AG04450 (cell line): Measurements from ENCODE around the gene GNA12. TPM values are rescaled to one million over a fixed set of nuclear protein-coding genes. Genes with fewer than 3 reads are reported as not detected.
A peak's percentile ranks its signal among the peaks of the same experiment; 100 is the strongest.

Source experiments
- CTCF ChIA-PET: fragments of 300-600, 350-600 bp; formaldehyde crosslinking; extraction: SDS; loops from one replicate; lab custom pipeline; 2022; ENCODE audit warnings: antibody characterized with exemption, inconsistent platforms; lab: Charles Lee
- POLR2A ChIA-PET: fragments of 350-600 bp; formaldehyde crosslinking; extraction: SDS; loops from one replicate; lab custom pipeline; 2021; ENCODE audit warnings: antibody characterized with exemption, inconsistent platforms; lab: Yijun Ruan, JAX
- DNase-seq: peaks from one replicate; pipeline ENCODE4 v3.0.0-alpha.2; 2011; ENCODE audit warnings: low read depth, low spot score
- H3K27ac ChIP-seq: one replicate; pipeline ENCODE4 v1.5.1; 2012; ENCODE audit warnings: low read depth, low read length, control low read depth
- H3K27me3 ChIP-seq: one replicate; pipeline ENCODE4 v1.6.0; 2012; ENCODE audit warnings: low read length; ENCODE audit not compliant: control insufficient read depth, insufficient read depth
- H3K4me3 ChIP-seq: 2 replicates; pipeline ENCODE4 v1.5.1; 2011; ENCODE audit warnings: mild to moderate bottlenecking, low read depth, low read length, control low read depth
- H3K9me3 ChIP-seq: 2 replicates; pipeline ENCODE4 v1.5.1; 2012; ENCODE audit warnings: low read length; ENCODE audit not compliant: control insufficient read depth, insufficient read depth
- polyA plus RNA-seq: library from polyadenylated mRNA; depleted of rRNA; stranded (reverse); fragments of >200 nt; gene quantifications from 2 replicates; pipeline ENCODE4 v1.2.3, GENCODE V29; 2011
- TF ChIP-seq, protein P1 (sequence below): IDR thresholded peaks from 2 replicates; pipeline ENCODE4 v1.5.1; 2011; ENCODE audit warnings: low read depth, low read length, control low read depth, inconsistent platforms

Gene GNA12
- polyA plus RNA-seq, 1 experiment, result 97.4 TPM

- no peaks in the 10 kb centered on the region for H3K27me3 ChIP-seq
- ChIA-PET POLR2A (no interaction called here), CTCF (no interaction called here)
- peaks cover 11% of the 10 kb centered on the region; the same call in 1 of the 2 replicates for H3K9me3 ChIP-seq
- H3K27ac ChIP-seq, result no peak overlapping the region
- no peak overlapping the region for H3K4me3 ChIP-seq
- no peak for DNase-seq
- TF ChIP-seq, protein P1, sequence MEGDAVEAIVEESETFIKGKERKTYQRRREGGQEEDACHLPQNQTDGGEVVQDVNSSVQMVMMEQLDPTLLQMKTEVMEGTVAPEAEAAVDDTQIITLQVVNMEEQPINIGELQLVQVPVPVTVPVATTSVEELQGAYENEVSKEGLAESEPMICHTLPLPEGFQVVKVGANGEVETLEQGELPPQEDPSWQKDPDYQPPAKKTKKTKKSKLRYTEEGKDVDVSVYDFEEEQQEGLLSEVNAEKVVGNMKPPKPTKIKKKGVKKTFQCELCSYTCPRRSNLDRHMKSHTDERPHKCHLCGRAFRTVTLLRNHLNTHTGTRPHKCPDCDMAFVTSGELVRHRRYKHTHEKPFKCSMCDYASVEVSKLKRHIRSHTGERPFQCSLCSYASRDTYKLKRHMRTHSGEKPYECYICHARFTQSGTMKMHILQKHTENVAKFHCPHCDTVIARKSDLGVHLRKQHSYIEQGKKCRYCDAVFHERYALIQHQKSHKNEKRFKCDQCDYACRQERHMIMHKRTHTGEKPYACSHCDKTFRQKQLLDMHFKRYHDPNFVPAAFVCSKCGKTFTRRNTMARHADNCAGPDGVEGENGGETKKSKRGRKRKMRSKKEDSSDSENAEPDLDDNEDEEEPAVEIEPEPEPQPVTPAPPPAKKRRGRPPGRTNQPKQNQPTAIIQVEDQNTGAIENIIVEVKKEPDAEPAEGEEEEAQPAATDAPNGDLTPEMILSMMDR, result no peak
These were observed 25.5 kb downstream of the GNA12 start for GRCh38 chr7:2818653-2819052.

GRCh38 chr7:2818121-2818520 is 26.0 kb downstream of the GNA12 start:
- DNase-seq, result no peak
- POLR2A ChIA-PET, result no interaction called here
- Histone ChIP-seq H3K27me3 (no peaks in the 10 kb centered on the region), H3K9me3 (peaks cover 11% of the 10 kb centered on the region; the same call in 1 of the 2 replicates), H3K4me3 (no peak overlapping the region), H3K27ac (peak overlapping the region; percentile 21)
- TF ChIP-seq, protein P1, result no peak
- CTCF ChIA-PET, result interaction anchor here (0.7 kb wide), 1 partner anchor 99 kb away, joined by 3 read pairs; no protein-coding TSS in a partner anchor

- POLR2A ChIA-PET, result no interaction called here
- CTCF ChIA-PET, result interaction anchor here (1.7 kb wide), 1 partner anchor 48 kb away, joined by 4 read pairs; no protein-coding TSS in a partner anchor
- peaks cover 11% of the 10 kb centered on the region; the same call in 1 of the 2 replicates for H3K9me3 ChIP-seq
- no peaks in the 10 kb centered on the region for H3K27me3 ChIP-seq
- no peak overlapping the region for H3K4me3 ChIP-seq
- DNase-seq, result no peak
- no peak overlapping the region for H3K27ac ChIP-seq
- TF ChIP-seq, protein P1, result no peak
These were observed 26.7 kb downstream of the GNA12 start for GRCh38 chr7:2817456-2817855.

DNA sequence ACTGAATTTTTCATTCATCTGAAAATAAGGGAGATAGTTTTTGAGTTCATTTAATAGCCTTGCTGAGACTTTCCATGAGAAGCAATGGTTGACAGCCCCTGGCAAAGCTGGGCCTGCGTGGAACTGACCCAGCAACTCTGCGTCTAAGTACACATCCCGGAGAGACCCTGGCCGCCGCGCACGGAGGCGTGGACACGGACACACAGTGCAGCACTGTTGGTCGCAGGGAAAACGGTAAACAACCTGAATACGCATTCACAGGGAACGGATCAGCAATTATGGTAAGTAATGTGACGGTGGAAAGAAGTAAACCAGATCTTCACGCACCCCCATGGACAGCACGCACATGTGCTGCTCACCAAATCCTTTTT is 28.2 kb downstream of the GNA12 start:
- TF ChIP-seq, protein P1, result no peak
- H3K27me3 ChIP-seq, result no peaks in the 10 kb centered on the region
- H3K9me3 ChIP-seq, result peaks cover 14% of the 10 kb centered on the region; the same call in 1 of the 2 replicates
- DNase-seq, result no peak
- ChIA-PET POLR2A (no interaction called here), CTCF (interaction anchor here (1.7 kb wide), 1 partner anchor 49 kb away, joined by 4 read pairs; no protein-coding TSS in a partner anchor)
- no peak overlapping the region for H3K4me3 ChIP-seq
- no peak overlapping the region for H3K27ac ChIP-seq

DNA sequence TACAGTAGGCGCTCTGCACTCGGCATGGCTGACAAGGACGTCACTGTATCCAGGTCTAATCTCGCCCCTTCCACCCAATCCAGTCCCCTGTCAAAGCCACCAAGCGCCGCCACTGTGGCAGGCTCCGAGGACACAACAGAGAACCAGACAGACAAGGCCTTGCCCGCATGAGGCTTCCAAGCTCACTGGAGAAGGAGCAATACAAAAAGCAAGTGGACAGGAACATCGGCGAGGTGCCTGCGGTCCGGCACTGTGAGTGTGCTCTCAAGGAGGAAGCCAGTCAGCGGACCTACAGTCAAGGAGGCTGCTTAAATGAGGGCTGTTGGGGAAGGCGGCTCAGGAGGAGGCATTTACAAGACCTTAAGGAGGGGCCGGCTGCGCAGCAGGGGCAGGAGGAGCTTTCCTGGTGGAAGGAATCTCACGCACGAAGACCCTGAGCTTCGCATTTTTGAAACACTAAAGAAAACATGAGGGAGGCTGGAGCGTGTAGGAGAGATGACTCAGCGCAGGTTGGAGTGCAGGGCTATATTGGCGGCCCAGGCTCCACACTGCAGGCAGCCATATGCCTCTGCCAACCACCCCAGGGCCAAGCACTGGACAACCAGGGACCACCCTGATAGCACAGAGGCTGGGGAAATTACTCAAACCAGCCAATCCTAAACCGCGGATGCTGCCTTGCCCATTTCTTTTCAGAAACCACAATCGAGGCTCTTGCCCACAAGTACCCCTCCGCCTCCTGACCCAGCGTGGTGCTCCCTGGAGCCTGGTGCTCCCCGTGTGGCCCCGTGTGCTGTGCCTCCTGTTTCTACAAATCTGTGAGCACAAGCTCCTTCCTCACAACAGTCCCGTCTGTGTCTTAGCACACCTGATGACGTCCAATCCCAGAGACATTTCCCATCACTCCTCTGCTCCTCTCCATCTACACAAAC is 28.9 kb downstream of the GNA12 start:
- ChIA-PET POLR2A (no interaction called here), CTCF (interaction anchor here (1.0 kb wide), 1 partner anchor 10 kb away, joined by 3 read pairs; no protein-coding TSS in a partner anchor)

More for the DNA sequence above, 28.9 kb downstream of the GNA12 start:
- no peaks in the 10 kb centered on the region for H3K27me3 ChIP-seq
- no peak for DNase-seq
- no peak overlapping the region for H3K27ac ChIP-seq
- peaks cover 15% of the 10 kb centered on the region; the same call in 1 of the 2 replicates for H3K9me3 ChIP-seq
- TF ChIP-seq, protein P1, result no peak
- no peak overlapping the region for H3K4me3 ChIP-seq
